Measurements from ENCODE around the gene ADAMTS7. TPM values are rescaled to one million over a fixed set of nuclear protein-coding genes. Genes with fewer than 3 reads are reported as not detected.
"Not testable (repeated sequence)": the region's sequence is repeated elsewhere in the genome, so short reads cannot be mapped to it uniquely, and the experiment has no call there.

The ADAMTS7 gene
- total and polyA plus RNA-seq, 7 experiments from 2014 or later, result 1.5 TPM; not detected in 6

- DNase-seq, result peak; percentile 41 to 87 (median 80)
- Mint-ChIP-seq H3K27ac (peak overlapping the region; percentile 84 to 93 (median 90)), H3K4me1 (peaks cover 9 to 38% (median 30%) of the 10 kb centered on the region in 7 donors), H3K4me3 (peak overlapping the region; percentile 44 to 76 (median 72))
- peak; percentile 93 for ATAC-seq
- CTCF ChIA-PET; H3K36me3 ChIP-seq (ENCODE audit: control insufficient read depth in 2 of 3, insufficient read depth in 3 of 3, low read length in 3 of 3); H3K9me3 ChIP-seq (ENCODE audit: control insufficient read depth in 2 of 3, low read length in 3 of 3); H3K27me3 Mint-ChIP-seq; H3K36me3 Mint-ChIP-seq; H3K9me3 Mint-ChIP-seq; H3K27me3 ChIP-seq (ENCODE audit: control insufficient read depth in 2 of 2, insufficient read depth in 2 of 2, low read length in 2 of 2): not testable (repeated sequence)
- Histone ChIP-seq H3K4me1 (ENCODE audit: control insufficient read depth in 2 of 2, insufficient read depth in 2 of 2, low read length in 2 of 2) (peaks cover 15 to 22% of the 10 kb centered on the region in 2 donors), H3K4me3 (ENCODE audit: low read length) (peak overlapping the region; percentile 73), H3K27ac (ENCODE audit: low read depth, low read length) (peak overlapping the region; percentile 67)
- POLR2A ChIA-PET, result interaction anchor here (0.6 to 2.1 kb wide), 3 partner anchors 111 to 496 kb away, joined by 3 to 12 read pairs (median 4); partner anchors contain the start of gene MORF4L1
- intact Hi-C loops (cut with micrococcal nuclease), result loop anchor here (1.0 to 5.0 kb wide), 3 partner anchors 50 to 324 kb away; partner anchors contain the start of genes ADAMTS7 (in 1 of the 2) and IREB2 (in 1 of the 2)
Measured at GRCh38 chr15:78761475-78761874, 49.8 kb downstream of the ADAMTS7 start.

- Histone ChIP-seq H3K4me3 (ENCODE audit: low read length) (peak overlapping the region; percentile 73), H3K27ac (ENCODE audit: low read depth, low read length) (peak overlapping the region; percentile 67), H3K36me3 (ENCODE audit: control insufficient read depth in 2 of 3, insufficient read depth in 3 of 3, low read length in 3 of 3) (no peaks in the 10 kb centered on the region), H3K27me3 (ENCODE audit: control insufficient read depth in 2 of 2, insufficient read depth in 2 of 2, low read length in 2 of 2) (no peaks in the 10 kb centered on the region), H3K4me1 (ENCODE audit: control insufficient read depth in 2 of 2, insufficient read depth in 2 of 2, low read length in 2 of 2) (peaks cover 15 to 22% of the 10 kb centered on the region in 2 donors), H3K9me3 (ENCODE audit: control insufficient read depth in 2 of 3, low read length in 3 of 3) (no peaks in the 10 kb centered on the region)
- ATAC-seq (no peak), DNase-seq (no peak)
- POLR2A ChIA-PET, result interaction anchor here (0.6 to 2.1 kb wide), 3 partner anchors 112 to 495 kb away, joined by 3 to 12 read pairs (median 4); partner anchors contain the start of gene MORF4L1
- no peaks in the 10 kb centered on the region for H3K9me3 Mint-ChIP-seq
- H3K36me3 Mint-ChIP-seq, result no peaks in the 10 kb centered on the region
- no peaks in the 10 kb centered on the region for H3K27me3 Mint-ChIP-seq
- CTCF ChIA-PET, result no interaction called here
- peak overlapping the region; percentile 84 to 93 (median 90) for H3K27ac Mint-ChIP-seq
- peaks cover 9 to 38% (median 30%) of the 10 kb centered on the region in 7 donors for H3K4me1 Mint-ChIP-seq
- peak overlapping the region; percentile 44 to 76 (median 72) for H3K4me3 Mint-ChIP-seq
- intact Hi-C loops (cut with micrococcal nuclease), result loop anchor here (1.0 to 5.0 kb wide), 3 partner anchors 50 to 324 kb away; partner anchors contain the start of genes ADAMTS7 (in 1 of the 2) and IREB2 (in 1 of the 2)
Measured at GRCh38 chr15:78761020-78761419, 50.2 kb downstream of the ADAMTS7 start.

GRCh38 chr15:78760091-78760882 is 51.0 kb downstream of the ADAMTS7 start:
- DNase-seq; H3K27me3 Mint-ChIP-seq; CTCF ChIA-PET; H3K9me3 ChIP-seq (ENCODE audit: control insufficient read depth in 2 of 3, low read length in 3 of 3); H3K9me3 Mint-ChIP-seq; H3K36me3 Mint-ChIP-seq; ATAC-seq; H3K4me3 ChIP-seq (ENCODE audit: low read length); H3K27ac ChIP-seq (ENCODE audit: low read depth, low read length); H3K27me3 ChIP-seq (ENCODE audit: control insufficient read depth in 2 of 2, insufficient read depth in 2 of 2, low read length in 2 of 2); H3K36me3 ChIP-seq (ENCODE audit: control insufficient read depth in 2 of 3, insufficient read depth in 3 of 3, low read length in 3 of 3): not testable (repeated sequence)
- POLR2A ChIA-PET, result interaction anchor here (1.5 kb wide), 1 partner anchor 494 kb away, joined by 3 read pairs; no protein-coding TSS in a partner anchor
- Mint-ChIP-seq H3K4me1 (peaks cover 9 to 38% (median 30%) of the 10 kb centered on the region in 7 donors), H3K4me3 (peak overlapping the region in 5 of 10 donors; percentile 21 to 48 (median 38)), H3K27ac (peak overlapping the region in 8 of 9 donors; percentile 71 to 93 (median 86))
- intact Hi-C loops (cut with micrococcal nuclease), result loop anchor here in 1 of 2 donors (5.0 kb wide), 1 partner anchor 323 kb away; the partner anchor contains the start of gene IREB2
- H3K4me1 ChIP-seq (ENCODE audit: control insufficient read depth in 2 of 2, insufficient read depth in 2 of 2, low read length in 2 of 2), result peaks cover 15 to 22% of the 10 kb centered on the region in 2 donors

GRCh38 chr15:78759361-78759998 is 51.8 kb downstream of the ADAMTS7 start:
- H3K27me3 ChIP-seq (ENCODE audit: control insufficient read depth in 2 of 2, insufficient read depth in 2 of 2, low read length in 2 of 2); H3K9me3 Mint-ChIP-seq; H3K27ac ChIP-seq (ENCODE audit: low read depth, low read length); H3K27me3 Mint-ChIP-seq; H3K36me3 Mint-ChIP-seq; H3K36me3 ChIP-seq (ENCODE audit: control insufficient read depth in 2 of 3, insufficient read depth in 3 of 3, low read length in 3 of 3); DNase-seq; ATAC-seq; H3K4me3 Mint-ChIP-seq; H3K9me3 ChIP-seq (ENCODE audit: control insufficient read depth in 2 of 3, low read length in 3 of 3); H3K4me3 ChIP-seq (ENCODE audit: low read length); intact Hi-C loops (cut with micrococcal nuclease); CTCF ChIA-PET: not testable (repeated sequence)
- Mint-ChIP-seq H3K27ac (peak overlapping the region in 1 of 9 donors; percentile 60), H3K4me1 (peaks cover 9 to 38% (median 30%) of the 10 kb centered on the region in 7 donors)
- peaks cover 15 to 22% of the 10 kb centered on the region in 2 donors for H3K4me1 ChIP-seq (ENCODE audit: control insufficient read depth in 2 of 2, insufficient read depth in 2 of 2, low read length in 2 of 2)
- POLR2A ChIA-PET, result interaction anchor here (0.6 kb wide), 1 partner anchor 251 kb away, joined by 3 read pairs; no protein-coding TSS in a partner anchor

GRCh38 chr15:78758486-78759200 is 52.6 kb downstream of the ADAMTS7 start:
- H3K36me3 Mint-ChIP-seq; CTCF ChIA-PET; H3K9me3 Mint-ChIP-seq; H3K27ac ChIP-seq (ENCODE audit: low read depth, low read length); H3K4me3 ChIP-seq (ENCODE audit: low read length); intact Hi-C loops (cut with micrococcal nuclease); H3K27me3 Mint-ChIP-seq; H3K9me3 ChIP-seq (ENCODE audit: control insufficient read depth in 2 of 3, low read length in 3 of 3); DNase-seq; H3K4me3 Mint-ChIP-seq; ATAC-seq; H3K27me3 ChIP-seq (ENCODE audit: control insufficient read depth in 2 of 2, insufficient read depth in 2 of 2, low read length in 2 of 2); H3K36me3 ChIP-seq (ENCODE audit: control insufficient read depth in 2 of 3, insufficient read depth in 3 of 3, low read length in 3 of 3): not testable (repeated sequence)
- peak overlapping the region in 2 of 9 donors; percentile 12 to 60 for H3K27ac Mint-ChIP-seq
- peaks cover 9 to 38% (median 30%) of the 10 kb centered on the region in 7 donors for H3K4me1 Mint-ChIP-seq
- POLR2A ChIA-PET, result interaction anchor here (0.6 kb wide), 1 partner anchor 250 kb away, joined by 3 read pairs; no protein-coding TSS in a partner anchor
- H3K4me1 ChIP-seq (ENCODE audit: control insufficient read depth in 2 of 2, insufficient read depth in 2 of 2, low read length in 2 of 2), result peaks cover 15 to 22% of the 10 kb centered on the region in 2 donors

- H3K9me3 Mint-ChIP-seq; DNase-seq; ATAC-seq; CTCF ChIA-PET; H3K36me3 ChIP-seq (ENCODE audit: control insufficient read depth in 2 of 3, insufficient read depth in 3 of 3, low read length in 3 of 3); H3K27me3 Mint-ChIP-seq; H3K4me3 ChIP-seq (ENCODE audit: low read length); POLR2A ChIA-PET; H3K27ac Mint-ChIP-seq; H3K9me3 ChIP-seq (ENCODE audit: control insufficient read depth in 2 of 3, low read length in 3 of 3); H3K36me3 Mint-ChIP-seq; H3K27ac ChIP-seq (ENCODE audit: low read depth, low read length); intact Hi-C loops (cut with micrococcal nuclease); H3K27me3 ChIP-seq (ENCODE audit: control insufficient read depth in 2 of 2, insufficient read depth in 2 of 2, low read length in 2 of 2); H3K4me3 Mint-ChIP-seq: not testable (repeated sequence)
- H3K4me1 ChIP-seq (ENCODE audit: control insufficient read depth in 2 of 2, insufficient read depth in 2 of 2, low read length in 2 of 2), result peaks cover 15 to 22% of the 10 kb centered on the region in 2 donors
- H3K4me1 Mint-ChIP-seq, result peaks cover 9 to 34% (median 26%) of the 10 kb centered on the region in 7 donors
Measured at GRCh38 chr15:78758084-78758483, 53.2 kb downstream of the ADAMTS7 start.

Measured in naive thymus-derived CD4-positive, alpha-beta T cell (primary cell).